DND-41 (cell line): ENCODE results near the gene RBP5.

Experiments
- EZH2 ChIP-seq: IDR thresholded peaks from 3 replicates; pipeline ENCODE4 v1.6.1; 2012; ENCODE audit warnings: borderline replicate concordance, low read depth, mild to moderate bottlenecking, moderate library complexity, low read length, inconsistent platforms; ENCODE audit not compliant: severe bottlenecking
- TF ChIP-seq, protein P1 (sequence below): IDR thresholded peaks from 2 replicates; pipeline ENCODE4 v1.5.1; 2012; ENCODE audit warnings: borderline replicate concordance, low read length, moderate library complexity, mild to moderate bottlenecking; ENCODE audit not compliant: poor library complexity, severe bottlenecking; ENCODE audit errors: extremely low read depth

DNA sequence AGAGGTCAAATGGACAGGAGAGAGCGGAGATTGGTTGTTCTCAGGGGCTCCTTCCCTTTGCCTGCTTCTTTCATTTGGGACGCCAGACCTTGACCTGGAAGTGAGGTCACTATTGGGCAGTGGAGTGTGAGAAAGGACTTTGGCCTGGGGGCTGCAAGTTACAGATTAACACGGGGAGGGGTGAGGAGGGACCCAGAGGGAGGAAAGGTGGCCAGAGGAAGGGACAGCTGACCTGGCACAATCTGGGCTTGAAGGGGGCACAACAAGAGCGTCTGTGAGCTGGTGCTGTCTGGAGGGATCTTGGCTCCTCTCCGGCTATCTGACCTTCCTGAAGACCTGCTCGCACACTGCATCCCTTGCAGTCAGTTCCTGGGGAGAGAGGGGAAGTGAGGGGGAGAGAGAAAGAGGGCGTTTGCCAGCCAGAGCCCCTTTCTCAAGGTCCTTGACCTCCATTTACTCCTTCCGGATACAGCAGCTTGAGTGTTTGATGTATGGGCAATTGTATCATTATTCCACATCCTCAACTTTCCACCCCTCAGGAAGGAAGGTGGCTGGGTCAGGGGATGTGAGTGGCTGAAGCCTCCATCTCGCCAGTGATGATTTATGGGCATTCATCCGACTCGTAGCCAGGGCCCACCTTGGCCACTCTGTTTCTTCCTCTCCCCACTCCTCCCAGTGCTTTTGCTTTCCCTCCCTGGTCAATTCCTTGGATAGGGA is 4.7 kb downstream of the RBP5 start:
- TF ChIP-seq, protein P1, sequence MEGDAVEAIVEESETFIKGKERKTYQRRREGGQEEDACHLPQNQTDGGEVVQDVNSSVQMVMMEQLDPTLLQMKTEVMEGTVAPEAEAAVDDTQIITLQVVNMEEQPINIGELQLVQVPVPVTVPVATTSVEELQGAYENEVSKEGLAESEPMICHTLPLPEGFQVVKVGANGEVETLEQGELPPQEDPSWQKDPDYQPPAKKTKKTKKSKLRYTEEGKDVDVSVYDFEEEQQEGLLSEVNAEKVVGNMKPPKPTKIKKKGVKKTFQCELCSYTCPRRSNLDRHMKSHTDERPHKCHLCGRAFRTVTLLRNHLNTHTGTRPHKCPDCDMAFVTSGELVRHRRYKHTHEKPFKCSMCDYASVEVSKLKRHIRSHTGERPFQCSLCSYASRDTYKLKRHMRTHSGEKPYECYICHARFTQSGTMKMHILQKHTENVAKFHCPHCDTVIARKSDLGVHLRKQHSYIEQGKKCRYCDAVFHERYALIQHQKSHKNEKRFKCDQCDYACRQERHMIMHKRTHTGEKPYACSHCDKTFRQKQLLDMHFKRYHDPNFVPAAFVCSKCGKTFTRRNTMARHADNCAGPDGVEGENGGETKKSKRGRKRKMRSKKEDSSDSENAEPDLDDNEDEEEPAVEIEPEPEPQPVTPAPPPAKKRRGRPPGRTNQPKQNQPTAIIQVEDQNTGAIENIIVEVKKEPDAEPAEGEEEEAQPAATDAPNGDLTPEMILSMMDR = no peak
- TF ChIP-seq EZH2 = no peak
